ENCODE measurements around the gene PHTF2.

The PHTF2 gene

DNA sequence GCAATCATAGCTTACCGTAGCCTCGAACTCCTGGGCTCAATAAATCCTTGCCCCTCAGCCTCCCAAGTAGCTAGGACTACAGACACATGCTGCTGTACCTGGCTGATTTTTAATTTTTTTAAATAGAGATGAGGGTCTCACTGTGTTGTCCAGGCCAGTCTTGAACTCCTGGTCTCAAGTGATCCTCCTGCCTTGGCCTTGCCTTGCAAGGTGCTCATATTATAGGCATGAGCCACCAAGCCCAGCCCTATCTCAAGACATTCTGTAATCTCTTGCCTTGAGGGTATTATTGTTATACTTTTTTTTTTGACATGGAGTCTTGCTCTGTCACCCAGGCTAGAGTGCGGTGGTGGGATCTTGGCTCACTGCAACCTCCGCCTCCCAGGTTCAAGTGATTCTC, 86.6 kb downstream of the PHTF2 start:
- DNase-seq = no peak

DNA sequence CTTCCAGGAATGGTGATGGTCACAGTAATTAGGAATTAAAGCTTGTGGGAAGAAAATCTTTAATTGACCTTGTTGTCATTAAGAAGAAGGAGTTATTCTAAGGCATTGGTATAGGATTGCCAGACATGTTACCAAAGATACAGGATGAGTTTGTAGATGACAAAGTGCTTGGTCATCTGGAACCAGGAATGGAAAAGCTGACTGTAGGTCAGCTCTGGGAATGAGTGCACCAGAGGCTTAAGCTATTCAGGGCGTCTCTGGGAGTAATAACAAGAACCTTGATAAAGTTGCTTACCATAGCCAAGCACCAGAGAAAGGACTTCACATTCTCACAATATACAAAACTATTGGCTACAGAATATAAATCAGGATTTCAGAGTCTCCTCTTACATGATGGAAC, 89.0 kb downstream of the PHTF2 start:
- DNase-seq = no peak

DNA sequence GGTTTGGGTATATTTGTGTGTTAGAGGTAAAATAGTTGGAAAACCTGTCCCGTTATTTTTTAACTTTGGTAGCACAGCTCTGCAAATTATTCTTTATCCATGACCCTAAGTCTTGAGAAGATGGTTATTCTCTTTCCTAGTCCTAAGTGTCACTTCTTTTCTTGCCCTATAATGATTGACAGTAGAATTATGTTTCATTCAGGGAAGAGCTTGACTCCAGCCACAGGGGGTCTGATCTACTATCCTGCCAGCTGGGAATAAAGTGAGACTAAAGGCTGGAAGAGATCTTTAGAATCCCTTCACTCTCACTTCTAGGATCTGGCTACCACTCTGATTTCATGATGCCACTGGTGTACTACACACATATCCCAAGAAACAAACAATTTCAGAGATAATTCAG, 90.4 kb downstream of the PHTF2 start:
- no peak for DNase-seq

DNA sequence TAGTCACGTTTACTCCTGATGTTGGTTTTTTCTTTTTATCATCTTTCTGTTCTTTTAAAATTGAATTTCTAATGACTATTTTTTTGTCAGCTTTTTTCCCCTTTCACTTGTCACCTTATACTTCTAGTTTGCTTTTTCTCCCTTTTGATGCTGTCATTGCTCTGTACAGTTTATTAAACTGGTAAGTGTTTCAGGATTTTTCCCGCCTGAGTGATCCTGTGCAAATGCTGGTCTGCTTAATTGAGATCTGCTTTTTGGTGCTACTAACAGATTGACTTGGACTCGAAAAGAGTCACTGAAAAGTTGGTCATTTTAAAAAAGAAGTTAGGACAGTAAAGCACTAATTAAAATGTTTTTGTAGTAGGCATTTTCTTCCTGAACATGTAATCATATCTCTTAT, 95.2 kb downstream of the PHTF2 start:
- DNase-seq = no peak

DNA sequence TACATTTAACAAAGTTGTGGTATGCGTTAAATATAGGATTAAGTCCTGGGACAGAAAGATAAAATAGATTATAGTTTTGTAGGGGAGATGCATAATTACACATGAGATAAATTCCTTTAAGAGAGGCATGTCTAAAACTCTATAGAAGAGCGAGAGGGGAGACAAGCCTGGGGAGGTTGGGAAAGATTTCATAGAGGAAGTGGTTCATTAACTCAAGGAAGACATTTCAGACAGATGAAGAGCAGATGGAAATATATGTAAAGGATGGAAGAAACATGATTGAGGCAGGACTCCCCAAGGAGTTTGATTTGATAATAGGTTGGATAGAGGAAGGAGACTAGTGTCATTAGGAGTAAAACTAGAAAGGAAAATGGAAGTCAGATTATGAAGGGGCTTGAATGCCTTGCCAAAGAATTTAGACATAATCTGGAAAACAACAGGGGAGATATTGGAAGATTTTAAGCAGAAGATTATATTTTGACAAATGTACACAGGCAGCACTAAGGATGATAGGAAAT, 96.1 kb downstream of the PHTF2 start:
- no peak for DNase-seq

DNA sequence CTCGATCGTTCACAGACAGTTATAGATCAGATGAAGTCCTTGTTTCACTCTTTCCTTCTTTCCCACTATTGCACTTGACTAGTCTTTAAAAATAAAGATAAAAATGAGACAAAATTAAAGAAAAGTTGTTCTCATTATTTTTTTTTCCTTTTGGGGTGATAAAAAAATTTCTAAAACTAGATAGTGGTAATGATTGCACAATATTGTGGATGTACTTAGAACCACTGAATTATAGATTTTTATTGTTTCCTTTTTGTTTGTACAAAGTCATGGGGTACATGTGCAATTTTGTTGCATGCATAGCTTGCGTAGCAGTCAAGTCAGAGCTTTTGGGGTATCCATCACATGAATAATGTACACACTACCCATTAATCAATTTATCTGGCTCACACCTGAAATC, 97.3 kb downstream of the PHTF2 start:
- DNase-seq = no peak

DNA sequence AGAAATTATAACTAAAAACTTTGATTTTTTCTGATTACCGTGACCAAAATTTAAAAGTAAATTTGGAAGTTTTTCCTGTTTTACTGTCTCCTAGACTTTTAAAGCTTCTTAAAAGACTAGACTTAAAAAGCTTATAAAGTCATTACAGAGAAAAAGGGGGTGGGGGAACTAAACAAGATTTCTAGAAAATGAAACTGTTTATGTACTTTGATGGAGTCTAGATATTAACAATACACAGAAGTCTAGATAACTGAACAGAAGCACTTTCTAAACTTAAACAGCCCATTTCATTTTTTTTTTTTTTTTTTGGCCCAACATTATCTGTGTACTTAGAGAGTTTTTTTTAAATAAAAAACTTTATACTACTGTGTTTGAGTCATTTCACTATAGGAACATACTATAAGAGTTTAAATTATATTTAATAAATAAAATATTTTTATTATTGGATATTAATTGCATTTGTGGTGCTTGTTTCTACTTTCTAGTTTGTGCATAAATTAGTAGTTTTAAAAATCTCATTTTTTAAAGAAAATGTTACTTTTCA, 98.5 kb downstream of the PHTF2 start:
- no peak for DNase-seq

DNA sequence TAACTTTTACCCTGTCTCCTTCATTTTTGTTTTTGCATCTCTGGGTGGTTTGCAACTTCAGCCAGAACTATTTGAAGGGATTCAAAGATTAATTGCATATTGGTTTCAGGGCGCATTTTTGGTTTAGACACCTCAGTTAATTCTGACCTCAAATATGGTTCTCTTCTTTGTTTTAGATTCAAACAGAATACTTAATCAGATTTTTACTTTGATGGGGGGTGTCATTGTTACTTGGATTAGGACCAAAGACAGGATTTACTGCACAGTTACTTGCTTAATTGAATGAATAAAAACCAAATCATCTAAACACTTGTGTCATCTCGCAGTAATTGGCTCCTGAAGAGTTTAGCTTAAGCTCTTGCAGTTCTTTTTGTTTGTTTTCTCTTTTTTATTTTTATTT, 100.9 kb downstream of the PHTF2 start:
- DNase-seq = peak; percentile 50

DNA sequence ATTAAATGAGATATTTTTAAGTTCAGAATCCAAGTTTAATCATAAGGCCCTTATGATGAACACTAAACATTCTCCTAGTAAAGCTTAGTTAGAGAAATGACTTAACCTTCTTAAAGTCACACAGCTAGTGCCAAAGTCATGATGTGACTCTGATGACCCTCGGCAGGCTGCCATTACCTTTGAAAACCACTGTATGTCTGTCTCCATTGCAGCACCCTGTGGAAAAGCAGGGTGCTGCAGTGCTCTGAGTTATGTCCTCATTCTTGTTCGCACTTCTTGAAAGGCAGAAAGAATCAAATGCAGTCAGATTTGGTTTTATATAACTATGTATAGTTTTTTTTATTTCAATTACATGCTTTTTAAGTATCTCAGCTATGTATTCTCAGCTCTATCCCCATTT, 105.0 kb downstream of the PHTF2 start:
- DNase-seq = no peak

DNA sequence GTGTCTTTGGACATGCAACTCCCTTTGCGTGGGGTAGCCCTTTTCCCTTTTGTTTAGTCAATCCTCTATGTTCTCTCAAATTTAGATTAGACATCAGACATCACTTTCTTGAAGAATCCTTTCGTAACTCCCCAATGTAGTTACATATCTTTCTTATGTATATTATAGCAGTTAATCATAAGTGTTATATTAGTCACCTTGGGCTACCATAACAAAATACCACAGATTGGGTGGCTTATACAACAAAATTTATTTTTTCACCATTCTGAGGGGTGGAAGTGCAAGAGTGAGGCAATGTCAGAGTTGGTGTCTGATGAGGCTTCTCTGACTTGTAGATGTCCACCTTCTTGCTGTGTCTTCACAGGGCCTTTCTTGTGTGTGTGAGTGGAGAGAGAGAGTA, 105.7 kb downstream of the PHTF2 start:
- no peak for DNase-seq

DNA sequence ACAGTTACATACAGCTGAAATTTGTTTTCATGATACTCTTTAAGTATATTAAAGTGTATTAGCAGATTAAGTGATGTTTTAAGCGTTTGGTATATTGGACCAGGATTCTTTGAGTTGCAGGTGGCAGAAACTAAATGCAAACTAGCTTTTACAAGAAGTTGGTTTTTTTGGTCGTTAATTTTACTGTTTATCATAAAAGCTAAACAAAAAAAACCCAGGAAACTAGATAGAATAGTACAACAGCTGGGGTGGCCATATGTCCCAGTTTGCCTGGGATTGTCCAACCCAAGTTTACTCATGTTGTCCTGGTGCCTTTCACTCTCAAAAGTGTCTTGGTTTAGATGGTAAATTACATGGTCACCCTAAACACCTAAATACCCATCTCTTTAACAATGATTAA, 108.7 kb downstream of the PHTF2 start:
- DNase-seq = no peak

DNA sequence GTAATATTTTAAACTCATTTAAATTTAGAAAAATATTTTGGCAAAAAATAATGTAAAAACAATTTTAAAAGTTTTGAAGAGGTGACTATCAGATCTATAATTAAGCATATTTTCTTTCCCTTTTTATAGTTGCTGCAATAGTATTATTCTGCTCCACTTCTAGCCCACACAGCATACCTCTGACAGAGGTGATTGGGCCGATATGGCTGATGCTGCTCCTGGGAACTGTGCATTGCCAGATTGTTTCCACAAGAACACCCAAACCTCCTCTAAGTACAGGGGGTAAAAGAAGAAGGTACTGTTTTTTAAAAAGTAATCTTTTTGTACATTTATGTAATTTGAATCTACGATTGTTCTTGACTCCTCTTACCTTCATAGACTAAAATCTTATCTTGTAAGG, 110.1 kb downstream of the PHTF2 start:
- no peak for DNase-seq

DNA sequence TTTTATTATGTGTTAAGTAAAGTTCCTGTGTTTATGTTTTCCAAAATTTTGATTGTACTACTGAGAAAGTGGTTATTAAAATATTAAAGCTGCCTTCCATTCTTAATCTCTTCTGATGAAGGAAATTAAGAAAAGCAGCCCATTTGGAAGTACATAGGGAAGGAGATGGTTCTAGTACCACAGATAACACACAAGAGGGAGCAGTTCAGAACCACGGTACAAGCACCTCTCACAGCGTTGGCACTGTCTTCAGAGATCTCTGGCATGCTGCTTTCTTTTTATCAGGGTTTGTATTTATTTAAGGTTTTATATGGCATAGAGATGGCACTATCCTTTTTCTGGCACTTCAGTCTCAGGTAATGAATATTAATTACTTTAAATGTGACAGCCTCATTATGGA, 111.6 kb downstream of the PHTF2 start:
- no peak for DNase-seq

DNA sequence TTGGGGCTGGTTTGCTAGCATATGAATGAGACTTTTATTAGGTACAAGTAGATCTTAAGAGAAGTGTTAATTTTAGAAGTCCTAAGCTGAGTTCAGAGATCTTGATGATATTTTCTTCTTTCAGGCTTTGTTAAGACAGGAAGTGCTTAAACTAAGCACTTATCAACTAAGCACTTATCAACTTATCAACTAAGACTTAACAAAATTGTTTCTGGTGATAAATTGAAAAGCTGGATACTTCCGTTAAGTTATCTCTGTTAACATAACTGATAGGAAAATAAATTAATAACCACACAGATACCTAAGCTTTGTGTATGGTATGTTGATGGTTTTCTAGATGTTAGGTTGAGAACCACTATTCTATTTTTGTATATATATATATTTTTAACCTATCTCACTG, 113.7 kb downstream of the PHTF2 start:
- DNase-seq = no peak

DNA sequence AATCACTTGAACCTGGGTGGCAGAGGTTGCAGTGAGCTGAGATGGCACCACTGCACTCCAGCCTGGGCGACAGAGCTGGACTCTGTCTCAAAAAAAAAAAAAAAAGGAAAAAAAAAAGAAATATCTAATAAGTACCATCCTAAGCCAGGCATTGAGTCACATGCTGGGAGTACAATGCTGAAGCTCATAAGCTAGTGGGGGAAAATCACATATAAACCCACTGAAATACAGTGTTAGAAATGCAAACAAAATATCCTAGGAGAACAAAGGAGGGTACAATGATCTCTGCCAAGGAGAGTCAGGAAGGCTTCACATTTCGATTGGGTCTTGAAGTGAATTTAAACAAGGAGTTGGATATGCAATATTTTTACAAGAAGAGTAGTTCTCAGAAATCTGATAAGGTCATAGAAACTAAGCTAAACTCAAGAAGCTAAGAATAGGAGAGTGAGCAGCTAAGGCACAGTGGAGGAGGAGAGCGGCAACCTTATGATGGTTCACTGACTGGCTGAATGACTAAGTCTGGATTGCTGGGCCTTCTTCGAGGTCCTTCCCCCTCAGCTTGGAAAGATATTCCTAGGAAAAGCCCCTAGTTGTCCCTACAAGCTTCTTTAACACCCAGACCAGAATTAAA, 115.5 kb downstream of the PHTF2 start:
- DNase-seq = no peak

DNA sequence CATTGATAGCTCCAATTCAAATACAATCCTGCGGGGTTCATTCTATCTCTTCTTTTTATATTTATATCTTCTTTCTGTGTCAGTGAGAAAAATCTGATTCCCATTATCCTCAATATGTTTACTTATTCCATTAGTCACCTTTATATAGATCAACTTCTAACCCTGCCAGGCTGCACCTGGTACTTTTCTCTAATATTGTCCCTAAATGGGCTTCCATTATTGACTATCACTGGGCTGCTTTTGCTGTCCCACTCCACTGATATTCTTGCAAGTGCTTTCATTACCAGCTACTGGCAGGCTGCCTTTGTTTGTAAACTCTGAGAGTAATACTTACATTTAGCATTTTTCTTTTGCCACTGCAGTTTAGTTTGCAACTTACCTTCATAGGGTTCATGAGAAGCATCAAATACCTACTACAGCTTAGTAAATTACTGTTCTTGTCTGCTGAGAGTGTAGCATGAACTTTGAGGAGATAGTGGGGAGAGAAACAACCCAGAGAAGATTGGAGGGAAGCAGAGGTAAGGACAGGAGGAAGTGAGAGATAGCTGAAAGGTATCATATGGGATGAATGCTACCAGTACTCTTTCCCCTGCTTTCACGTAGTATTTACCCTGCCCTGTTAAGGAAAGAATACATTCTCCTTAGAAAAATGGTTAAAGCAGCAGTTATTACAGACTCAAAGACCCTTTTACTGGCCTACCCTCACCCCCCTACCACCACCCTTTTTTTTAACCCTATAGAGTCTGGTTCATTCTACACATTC, 119.1 kb downstream of the PHTF2 start:
- DNase-seq = no peak

DNA sequence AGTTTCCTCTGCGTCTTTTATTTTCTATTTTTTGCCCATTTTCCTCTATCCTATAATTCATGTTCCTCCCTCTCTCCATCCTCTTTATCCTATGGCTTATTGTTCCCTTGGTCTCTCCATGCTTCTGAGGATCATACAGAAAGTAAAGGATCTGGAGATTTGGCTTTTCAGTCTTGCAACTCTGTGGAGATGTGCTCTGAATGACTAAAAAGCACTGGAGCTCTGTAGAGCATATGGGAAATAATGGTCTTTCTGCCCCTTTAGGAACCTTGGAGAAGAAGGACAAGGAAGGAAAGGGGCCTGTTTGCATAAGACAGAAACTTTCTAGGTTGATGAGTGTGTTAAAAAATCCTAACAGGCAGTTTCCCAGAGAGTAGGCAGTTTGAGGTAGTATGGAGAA, 120.1 kb downstream of the PHTF2 start:
- DNase-seq = no peak

DNA sequence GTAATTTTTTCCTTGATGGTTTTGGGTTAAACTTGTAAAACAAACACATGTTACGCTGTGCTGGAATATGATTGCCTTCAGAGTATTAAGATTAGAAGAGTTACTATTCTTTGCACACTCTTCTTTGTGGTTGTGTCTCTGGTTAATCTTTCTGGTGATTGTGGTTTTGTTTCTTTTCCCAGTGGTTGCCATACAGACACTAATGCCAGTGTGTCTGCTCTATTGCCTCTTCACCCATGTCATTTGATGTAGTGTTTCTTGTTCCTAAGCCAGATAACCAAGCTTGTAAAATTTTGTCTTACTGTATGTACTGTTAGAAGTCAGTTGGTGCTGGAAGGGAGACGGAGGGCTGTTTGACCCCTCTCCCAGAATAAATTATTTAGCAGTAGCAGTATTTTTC, 124.8 kb downstream of the PHTF2 start:
- no peak for DNase-seq

DNA sequence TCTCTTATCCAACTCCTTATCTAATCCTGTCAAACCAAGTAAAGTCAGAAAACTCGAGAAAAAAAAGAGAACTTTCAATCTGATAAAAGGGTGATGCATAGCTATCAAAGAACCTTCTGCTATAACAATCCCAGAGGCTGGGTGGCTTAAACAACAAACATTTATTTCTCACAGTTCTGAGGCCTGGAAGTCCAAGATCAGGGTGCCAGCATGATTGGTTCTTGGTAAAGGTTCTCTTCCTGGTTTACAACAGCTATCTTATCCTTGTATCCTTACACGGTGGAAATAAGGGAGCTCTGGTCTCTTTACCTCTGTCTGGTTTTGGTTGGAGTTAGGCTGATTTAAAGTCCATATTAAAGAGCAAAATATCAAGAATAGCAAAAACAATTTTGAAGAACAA, 131.9 kb downstream of the PHTF2 start:
- no peak for DNase-seq

DNA sequence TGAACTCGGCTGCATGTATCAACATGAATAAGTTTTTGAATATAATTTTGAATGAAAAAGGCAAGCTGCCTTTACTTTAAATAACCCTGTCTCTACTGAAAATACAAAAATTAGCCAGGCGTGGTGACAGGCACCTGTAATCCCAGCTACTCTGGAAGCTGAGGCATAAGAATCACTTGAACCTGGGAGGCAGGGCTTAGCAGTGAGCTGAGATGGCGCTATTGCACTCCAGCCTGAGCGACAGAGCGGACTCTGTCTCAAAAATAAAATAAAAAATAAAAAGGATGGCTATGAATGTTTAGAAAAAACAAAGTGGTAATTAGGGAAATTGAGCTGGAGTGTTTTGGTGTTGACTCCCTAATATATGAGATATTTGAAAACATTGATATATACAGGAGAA, 133.3 kb downstream of the PHTF2 start:
- DNase-seq = no peak

DNA sequence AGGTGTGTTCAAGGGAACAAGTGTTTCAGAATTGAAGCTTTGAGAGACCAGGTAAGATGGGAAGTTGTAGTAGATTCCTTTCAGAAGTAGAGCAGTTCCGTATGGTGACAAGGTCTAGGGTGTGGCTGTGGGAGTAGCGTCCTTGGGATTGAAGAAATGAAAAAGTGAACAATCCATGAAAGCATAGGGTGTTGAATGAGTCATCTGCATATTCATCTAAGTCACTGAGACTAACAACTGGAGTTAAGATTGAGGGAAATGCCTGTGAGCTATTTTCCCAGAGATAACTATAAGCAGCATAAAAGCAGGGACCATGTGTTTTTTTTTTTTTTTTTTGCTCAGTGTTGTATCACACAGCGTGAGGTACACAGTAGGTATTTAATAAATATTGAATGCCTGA, 134.8 kb downstream of the PHTF2 start:
- no peak for DNase-seq

DNA sequence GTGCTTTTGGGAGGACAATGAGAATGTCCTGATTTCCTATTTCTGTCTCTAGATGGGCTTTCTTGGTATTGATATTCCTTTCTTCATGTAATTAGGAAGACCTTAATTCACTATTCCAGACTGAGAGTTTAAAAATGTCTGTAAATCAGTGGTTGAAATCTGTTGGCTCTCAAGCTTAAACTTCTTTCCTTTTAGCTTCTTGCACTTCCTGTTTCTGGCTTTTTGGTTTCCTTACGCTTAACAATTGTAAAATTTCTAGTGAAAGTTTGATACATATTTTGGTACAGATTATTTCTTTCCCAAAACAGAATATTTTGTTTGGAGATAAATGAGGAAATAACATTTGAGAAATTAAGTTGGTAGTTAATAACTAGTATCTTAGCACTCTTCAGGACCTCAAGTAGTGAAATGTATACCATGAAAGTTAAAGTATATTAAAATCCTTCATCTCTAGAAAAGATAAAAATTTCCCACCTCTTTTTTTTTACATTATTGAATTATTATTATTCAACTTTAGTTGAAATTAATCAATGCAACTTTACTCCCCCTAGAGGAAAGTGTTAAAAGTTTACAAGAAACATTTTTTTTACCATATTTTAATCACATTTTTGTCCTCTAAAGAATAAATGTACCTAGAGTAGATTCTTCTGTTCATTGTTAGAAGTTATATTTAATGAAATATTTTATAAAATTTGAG, 137.2 kb downstream of the PHTF2 start:
- no peak for DNase-seq

DNA sequence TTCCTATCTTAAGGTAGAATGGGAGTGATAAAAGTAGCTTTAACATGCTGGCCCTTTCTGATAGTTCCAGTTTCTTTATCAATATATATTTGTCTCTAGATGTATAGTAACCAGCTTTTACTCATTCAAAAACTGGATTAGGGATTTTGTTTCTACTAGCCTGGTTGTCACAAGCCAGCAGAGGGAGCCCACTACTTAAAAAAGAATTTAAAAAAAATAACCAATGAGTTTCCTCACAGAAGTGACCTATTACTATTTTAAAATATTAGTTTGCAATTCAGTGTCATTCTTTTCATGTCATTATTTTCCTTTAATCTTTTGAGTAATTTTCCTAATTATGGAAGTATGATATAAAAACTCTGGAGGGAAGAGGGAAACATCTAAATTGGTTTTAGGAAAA, 142.1 kb downstream of the PHTF2 start:
- DNase-seq = peak; percentile 54

DNA sequence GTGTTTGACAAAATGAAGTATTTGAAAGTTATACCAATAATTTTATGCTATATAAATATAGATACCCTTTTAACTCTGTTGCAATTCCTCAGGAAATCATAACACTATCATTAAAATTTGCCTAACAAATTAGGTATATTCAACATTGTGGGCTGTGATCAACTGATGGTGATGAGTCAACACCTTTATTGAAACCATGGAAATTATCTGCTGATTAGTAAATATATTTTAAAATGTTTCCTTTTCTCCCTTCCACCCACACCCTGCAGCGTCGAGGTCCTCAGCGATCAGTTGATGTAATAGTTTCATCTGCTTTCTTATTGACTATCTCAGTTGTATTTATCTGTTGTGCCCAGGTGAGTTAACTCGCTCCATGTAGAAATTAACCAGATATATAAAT, 143.9 kb downstream of the PHTF2 start:
- no peak for DNase-seq
